PC-9 (cell line): ENCODE data around the gene NHSL1. TPM values are rescaled to one million over a fixed set of nuclear protein-coding genes. Genes with fewer than 3 reads are reported as not detected.

Source experiments
- BruUV-seq: library from RNA; stranded (reverse); fragments of 400-500 nt; replicated peaks from 2 replicates; lab custom pipeline; 2021; lab: Mats Ljungman, UMichigan
- CTCF ChIA-PET: fragments of 300-600 bp; sonication (Branson Sonifier 250); formaldehyde crosslinking; loops from one replicate; lab custom pipeline; 2022; ENCODE audit warnings: antibody characterized with exemption; lab: Charles Lee
- POLR2A ChIA-PET: fragments of 300-600 bp; sonication (Branson Sonifier 250); formaldehyde crosslinking; loops from one replicate; lab custom pipeline; 2022; ENCODE audit warnings: antibody characterized with exemption; ENCODE audit not compliant: unreplicated experiment; lab: Charles Lee
- DNase-seq, 2 experiments: peaks; one replicate each; pipeline versions ENCODE4 v3.0.0 to v3.0.0-alpha.2; 2015 to 2022; ENCODE audit warnings: mixed read lengths in 1 of 2
- H2AFZ ChIP-seq: fragments of 200-600 bp; sonication (generic); 2 replicates; pipeline ENCODE4 v1.8.1; 2017; ENCODE audit warnings: antibody characterized with exemption
- H3F3A ChIP-seq: fragments of 200-600 bp; sonication (generic); 2 replicates; pipeline ENCODE4 v1.8.1; 2017; ENCODE audit warnings: antibody characterized with exemption, mild to moderate bottlenecking, low read depth; ENCODE audit not compliant: insufficient read depth
- H3K27ac ChIP-seq: fragments of 200-600 bp; sonication (generic); 2 replicates; pipeline ENCODE4 v1.6.1; 2016; ENCODE audit warnings: mixed run types
- H3K27me3 ChIP-seq: fragments of 200-600 bp; sonication (generic); 2 replicates; pipeline ENCODE4 v1.6.1; 2016; ENCODE audit warnings: low read depth, mixed run types; ENCODE audit not compliant: insufficient read depth
- H3K36me3 ChIP-seq: fragments of 200-600 bp; sonication (generic); 2 replicates; pipeline ENCODE4 v1.6.1; 2016; ENCODE audit warnings: low read depth, mixed run types
- H3K4me1 ChIP-seq: fragments of 200-600 bp; sonication (generic); replicated peaks from 2 replicates; pipeline ENCODE4 v1.6.1; 2016; ENCODE audit warnings: mixed run types; ENCODE audit not compliant: insufficient read depth
- H3K4me2 ChIP-seq: fragments of 200-600 bp; sonication (generic); 2 replicates; pipeline ENCODE4 v1.6.1; 2017; ENCODE audit warnings: mixed run types
- H3K4me3 ChIP-seq: fragments of 200-600 bp; sonication (generic); 2 replicates; pipeline ENCODE4 v1.6.1; 2016; ENCODE audit warnings: mixed run types
- H3K79me2 ChIP-seq: fragments of 200-600 bp; sonication (generic); 2 replicates; pipeline ENCODE4 v1.6.1; 2017; ENCODE audit warnings: low read depth, mixed run types
- H3K9me2 ChIP-seq: fragments of 200-600 bp; sonication (generic); 2 replicates; pipeline ENCODE4 v1.8.1; 2017; ENCODE audit warnings: mild to moderate bottlenecking; ENCODE audit not compliant: insufficient read depth
- H3K9me3 ChIP-seq: fragments of 200-600 bp; sonication (generic); 2 replicates; pipeline ENCODE4 v1.8.1; 2016; ENCODE audit warnings: low read depth; ENCODE audit not compliant: insufficient read depth
- H4K20me1 ChIP-seq: fragments of 200-600 bp; sonication (generic); 2 replicates; pipeline ENCODE4 v1.8.1; 2017; ENCODE audit not compliant: insufficient read depth
- EZH2 ChIP-seq: fragments of 200-600 bp; sonication (generic); IDR thresholded peaks from 2 replicates; pipeline ENCODE4 v1.8.0; 2017; ENCODE audit warnings: antibody characterized with exemption, low read depth
- intact Hi-C: fragments of 100-400 bp; cut with micrococcal nuclease; formaldehyde crosslinking; loops from one replicate; pipeline ENCODE4 v1.10.0; 2022; ENCODE audit not compliant: unreplicated experiment
- microRNA-seq: library from miRNA; unstranded; fragments of <30 nt; microRNA quantifications from one replicate; pipeline ENCODE4 v1.2.0, GENCODE V29; 2021; ENCODE audit warnings: borderline number of aligned reads, borderline replicate concordance
- total RNA-seq: library from RNA; stranded (reverse); gene quantifications from 2 replicates; pipeline ENCODE4 v1.2.3, GENCODE V29; 2021
- TF ChIP-seq, protein P1 (sequence below): fragments of 200-600 bp; sonication (generic); conservative IDR thresholded peaks from 2 replicates; pipeline ENCODE4 v1.6.1; 2017; ENCODE audit warnings: mixed run types, antibody characterized with exemption, mild to moderate bottlenecking, moderate library complexity

The NHSL1 gene
- total RNA-seq, 1 experiment from 2014 or later: 17.5 TPM

DNA sequence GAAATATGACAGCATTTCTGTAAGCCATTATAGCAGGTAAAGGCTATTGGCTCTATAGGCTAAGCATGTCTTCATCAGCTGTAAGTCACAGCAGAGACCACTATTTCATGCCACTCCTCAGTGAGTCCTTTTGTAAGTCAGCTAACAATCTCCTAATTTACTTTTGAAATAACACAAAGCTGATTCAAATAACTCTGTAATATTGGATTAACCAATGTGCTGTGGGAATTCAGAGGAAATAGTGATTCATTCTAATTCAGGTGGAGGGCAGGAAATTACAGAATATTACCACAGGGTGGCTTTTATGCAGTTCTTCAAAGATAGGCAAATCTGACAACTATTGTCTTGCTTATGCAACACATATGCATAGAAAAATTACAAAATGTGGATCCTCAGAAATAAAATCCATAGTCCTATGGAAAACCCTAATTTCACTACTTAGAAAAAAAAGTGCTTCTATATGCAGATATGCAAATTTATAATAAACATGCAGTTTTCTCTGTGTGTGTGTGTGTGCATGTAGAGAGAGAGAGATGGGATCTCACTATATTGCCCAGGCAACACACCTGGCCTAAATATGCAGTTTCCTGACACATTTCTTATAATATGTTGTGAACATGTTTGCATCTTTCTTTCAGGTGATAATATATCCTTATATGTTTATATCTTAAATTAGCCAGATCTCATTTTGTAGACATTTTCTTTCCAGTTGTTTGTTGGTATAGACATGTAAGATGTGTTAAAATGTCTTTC is 126.4 kb downstream of the NHSL1 start:
- intact Hi-C loops: no loop called here
- Histone ChIP-seq H3K4me3 (no peak overlapping the region), H3F3A (no peaks in the 10 kb centered on the region), H3K9me2 (no peaks in the 10 kb centered on the region; the same call in 1 of the 2 replicates), H3K27ac (peak overlapping the region; percentile 57), H3K36me3 (no peaks in the 10 kb centered on the region), H3K79me2 (no peaks in the 10 kb centered on the region), H3K27me3 (no peaks in the 10 kb centered on the region), H3K4me2 (peak overlapping the region; percentile 61), H4K20me1 (no peaks in the 10 kb centered on the region), H3K9me3 (no peaks in the 10 kb centered on the region), H3K4me1 (peaks cover 29% of the 10 kb centered on the region), H2AFZ (peak overlapping the region; percentile 3; the same call in 1 of the 2 replicates)
- ChIA-PET POLR2A (no interaction called here), CTCF (interaction anchor here (0.7 kb wide), 1 partner anchor 30 kb away, joined by 6 read pairs; no protein-coding TSS in a partner anchor)
- no TSS peak for BruUV-seq
- TF ChIP-seq, protein P1, sequence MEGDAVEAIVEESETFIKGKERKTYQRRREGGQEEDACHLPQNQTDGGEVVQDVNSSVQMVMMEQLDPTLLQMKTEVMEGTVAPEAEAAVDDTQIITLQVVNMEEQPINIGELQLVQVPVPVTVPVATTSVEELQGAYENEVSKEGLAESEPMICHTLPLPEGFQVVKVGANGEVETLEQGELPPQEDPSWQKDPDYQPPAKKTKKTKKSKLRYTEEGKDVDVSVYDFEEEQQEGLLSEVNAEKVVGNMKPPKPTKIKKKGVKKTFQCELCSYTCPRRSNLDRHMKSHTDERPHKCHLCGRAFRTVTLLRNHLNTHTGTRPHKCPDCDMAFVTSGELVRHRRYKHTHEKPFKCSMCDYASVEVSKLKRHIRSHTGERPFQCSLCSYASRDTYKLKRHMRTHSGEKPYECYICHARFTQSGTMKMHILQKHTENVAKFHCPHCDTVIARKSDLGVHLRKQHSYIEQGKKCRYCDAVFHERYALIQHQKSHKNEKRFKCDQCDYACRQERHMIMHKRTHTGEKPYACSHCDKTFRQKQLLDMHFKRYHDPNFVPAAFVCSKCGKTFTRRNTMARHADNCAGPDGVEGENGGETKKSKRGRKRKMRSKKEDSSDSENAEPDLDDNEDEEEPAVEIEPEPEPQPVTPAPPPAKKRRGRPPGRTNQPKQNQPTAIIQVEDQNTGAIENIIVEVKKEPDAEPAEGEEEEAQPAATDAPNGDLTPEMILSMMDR: peak; percentile 43; the same call in 1 of the 2 replicates
- no peak for TF ChIP-seq EZH2
- peak in 1 of 2 experiments; percentile 48 for DNase-seq

Small RNAs within 50 kb of the gene (microRNA-seq; reads per million reads assigned to microRNA genes)
- gene MIR3145: not detected

Other genes starting within 250 kb of the NHSL1 start
- gene SMIM28, start 121.6 kb downstream of the NHSL1 start, total RNA-seq: not detected in 2 replicates
- 41.0 and 55.0 TPM in 2 replicates for gene HEBP2, start 95.3 kb downstream of the NHSL1 start, total RNA-seq